Activated CD8-positive, alpha-beta memory T cell treated with anti-CD3 and anti-CD28 coated beads, Interleukin-2, amount 50 U/mL, for 24 hours (primary cell): ENCODE results near the gene FIGN.

ENCODE experiments used
- DNase-seq: peaks from one replicate; pipeline ENCODE4 v3.0.0-alpha.2; 2020; ENCODE audit errors: extremely low read depth

FIGN gene

DNA sequence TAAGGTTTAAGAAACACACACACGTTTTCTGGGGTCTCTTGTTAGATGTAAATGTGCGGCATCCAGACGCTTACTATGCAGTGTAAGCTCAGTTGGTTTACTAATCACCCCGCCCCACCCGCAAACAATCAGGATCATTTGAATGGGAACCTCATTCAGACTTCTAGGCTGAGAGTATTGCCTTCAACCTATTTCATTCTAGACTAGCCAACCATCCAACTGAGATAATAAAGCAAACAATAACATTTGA, 1.3 kb upstream of the FIGN start:
- DNase-seq = no peak

DNA sequence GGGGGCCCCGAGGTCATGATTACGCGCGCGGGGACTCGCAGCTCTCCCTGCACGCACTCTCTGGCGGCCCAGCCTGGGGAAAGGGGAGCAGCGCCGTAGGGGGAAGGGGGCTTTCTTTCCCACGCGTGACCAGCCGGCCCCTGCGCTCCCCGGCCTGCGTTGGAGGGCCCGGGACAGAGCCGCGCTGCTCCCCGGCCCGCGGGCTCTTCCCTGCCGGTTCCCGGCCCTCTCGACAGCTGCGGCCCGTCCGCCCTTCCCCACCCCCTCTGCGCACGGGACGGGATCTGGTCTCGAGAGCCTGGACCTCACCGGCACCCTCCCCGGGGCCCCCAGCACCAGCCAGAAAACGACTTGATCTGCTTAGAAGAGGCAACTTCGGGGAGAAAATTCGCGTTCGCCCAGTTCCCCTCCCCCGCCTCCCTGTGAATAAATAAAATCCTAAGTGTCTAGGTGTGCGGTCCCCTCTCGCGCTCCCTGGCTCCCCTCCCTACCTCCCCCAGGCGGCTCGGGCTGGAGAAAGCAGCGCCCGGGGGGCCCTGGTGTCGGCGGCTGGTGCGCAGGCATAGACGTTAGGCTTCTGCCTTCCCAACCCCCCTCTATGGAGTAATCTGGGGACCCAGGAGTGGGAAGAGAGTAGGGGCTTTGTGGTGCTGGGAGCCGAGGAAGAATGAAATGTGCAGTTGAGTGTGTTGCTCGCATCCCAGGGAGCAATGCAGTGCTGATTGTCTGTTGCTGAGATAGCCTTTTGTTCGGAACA, 803 bp upstream of the FIGN start:
- no peak for DNase-seq

DNA sequence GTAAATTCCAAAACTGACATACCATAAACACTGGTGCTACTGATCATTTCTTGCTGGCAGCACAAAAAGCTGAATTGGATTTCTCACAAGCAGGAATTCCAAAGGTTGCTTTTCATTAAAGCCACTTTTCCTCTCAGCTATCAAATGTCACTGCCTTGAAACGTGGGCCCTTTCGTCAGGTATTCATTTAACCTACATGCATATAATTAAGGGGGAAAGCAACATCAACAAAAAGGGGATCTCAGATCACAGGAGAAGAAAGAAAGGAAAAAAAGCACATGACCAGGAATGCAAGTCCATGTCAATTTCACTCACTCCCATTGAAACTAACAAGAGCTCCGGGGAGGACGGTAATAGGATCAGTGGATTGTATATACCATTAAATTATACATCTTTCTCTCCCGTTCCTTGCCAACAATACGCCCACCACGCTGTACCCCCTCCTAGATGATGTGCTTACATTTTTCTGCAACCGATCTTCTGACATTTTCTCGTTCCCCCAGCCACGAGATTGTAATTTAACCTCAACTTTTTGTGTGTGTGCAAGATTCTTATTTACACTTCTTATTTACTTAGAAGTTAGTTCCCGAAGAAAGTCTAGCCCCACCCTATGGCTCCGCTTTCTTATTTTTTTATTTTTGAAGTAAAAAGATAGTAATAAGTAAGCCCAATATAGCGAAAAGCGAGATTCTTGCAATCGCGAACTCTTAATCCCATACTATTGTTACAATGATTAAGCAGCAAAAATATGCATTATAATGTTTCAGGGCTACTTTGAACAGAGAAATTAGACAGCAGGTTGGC, 725 bp downstream of the FIGN start:
- DNase-seq = no peak

DNA sequence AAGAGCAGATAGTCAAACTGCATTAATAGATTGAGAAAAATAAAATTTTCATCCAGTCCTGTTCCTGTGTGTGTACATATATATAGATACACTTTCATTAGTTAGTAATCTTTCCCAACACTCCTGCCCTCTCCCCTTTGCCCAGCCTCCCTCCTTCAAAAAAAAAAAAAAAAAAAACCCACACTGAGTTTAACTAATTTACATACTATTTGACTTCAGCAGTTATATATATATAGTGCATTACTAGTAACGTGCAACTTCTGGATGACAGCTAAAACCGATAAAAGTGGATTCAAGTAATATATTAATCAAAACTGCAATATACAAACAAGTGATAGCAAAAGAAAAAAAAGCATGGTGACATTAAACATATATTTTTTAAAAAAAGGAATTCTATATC, 1.4 kb downstream of the FIGN start:
- no peak for DNase-seq

DNA sequence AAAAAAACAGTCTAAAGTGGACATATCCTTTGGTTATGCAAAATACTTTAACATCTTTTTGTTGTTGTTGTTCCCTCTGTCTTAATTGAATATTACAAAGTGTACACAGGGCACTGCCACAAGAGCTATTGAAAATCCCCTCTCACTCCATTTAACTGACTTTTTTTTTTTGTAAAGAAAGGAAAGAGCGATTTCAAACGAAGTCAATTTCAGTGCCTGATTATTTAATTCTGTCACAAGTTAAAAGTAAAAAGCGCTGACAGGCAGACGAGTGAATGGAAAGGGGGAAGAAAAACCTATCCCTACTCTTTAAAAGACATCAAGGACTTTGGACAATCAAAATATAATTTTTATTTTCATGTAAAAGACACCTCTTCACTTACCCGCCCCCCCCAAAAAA, 1.9 kb downstream of the FIGN start:
- DNase-seq = no peak

DNA sequence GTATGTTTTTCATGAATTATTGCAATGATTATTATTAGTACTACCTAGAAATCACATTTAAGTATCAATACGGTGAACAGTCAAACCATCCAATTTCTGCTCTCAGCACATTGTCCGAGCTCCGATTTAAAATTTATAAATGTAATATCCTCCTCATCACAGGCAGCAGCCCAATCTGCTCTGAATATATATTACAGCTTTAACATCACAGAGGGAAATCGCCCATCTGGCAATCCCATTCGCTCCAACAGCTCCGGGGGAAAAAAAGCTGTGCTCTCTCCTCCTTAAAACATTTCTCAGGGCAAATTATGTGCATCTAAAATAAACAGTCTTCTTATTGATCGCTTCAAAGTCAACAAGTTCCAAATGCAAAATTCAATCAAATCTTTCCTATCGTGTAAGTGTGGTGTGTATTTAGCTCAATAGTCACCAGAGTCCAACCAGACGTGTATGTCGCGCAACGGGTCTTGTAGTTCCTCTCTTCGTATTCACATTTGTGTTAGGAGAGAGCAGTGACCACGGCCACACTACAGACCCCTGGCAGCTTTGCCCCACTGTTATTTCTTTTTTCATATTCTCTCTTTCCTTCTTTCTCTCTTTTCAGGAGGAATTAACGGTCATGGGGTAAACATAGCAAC, 2.4 kb downstream of the FIGN start:
- DNase-seq = no peak

DNA sequence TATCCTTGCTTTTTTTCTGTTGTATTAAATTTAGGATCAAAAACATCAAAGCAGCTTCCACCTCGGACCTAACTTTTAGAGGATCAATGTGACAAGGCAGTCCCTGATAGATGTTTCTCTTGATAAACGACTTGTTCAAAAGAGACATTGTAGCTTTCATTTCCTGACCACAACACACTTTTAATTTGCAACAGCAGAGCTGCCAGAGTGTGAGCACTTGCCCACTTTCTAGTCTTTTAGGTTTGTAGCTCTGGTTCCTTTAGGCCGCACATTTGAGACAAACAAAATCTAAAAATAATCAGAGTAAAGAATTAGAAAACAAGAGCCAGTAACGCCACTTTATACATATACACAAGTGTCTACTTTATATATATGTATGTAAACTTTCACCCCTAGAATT, 3.1 kb downstream of the FIGN start:
- no peak for DNase-seq

DNA sequence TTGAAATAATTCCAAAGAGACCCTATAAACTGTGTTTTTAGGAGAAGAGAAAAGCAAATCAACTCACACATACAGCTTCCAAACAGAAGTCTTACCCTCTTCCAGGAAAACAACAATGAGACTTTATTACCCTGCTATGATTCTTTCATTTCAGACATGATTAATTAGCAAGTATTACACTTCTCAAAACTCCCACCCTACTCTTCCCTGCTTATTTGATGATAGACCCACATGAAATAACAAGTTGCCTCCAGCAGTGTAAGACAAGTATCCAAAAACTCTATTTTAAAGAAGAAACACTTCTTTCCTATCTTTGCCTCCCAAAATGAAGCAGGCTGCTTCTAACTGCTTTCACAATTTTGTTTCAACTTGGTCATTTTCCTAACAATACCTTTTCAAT, 4.1 kb downstream of the FIGN start:
- DNase-seq = no peak

DNA sequence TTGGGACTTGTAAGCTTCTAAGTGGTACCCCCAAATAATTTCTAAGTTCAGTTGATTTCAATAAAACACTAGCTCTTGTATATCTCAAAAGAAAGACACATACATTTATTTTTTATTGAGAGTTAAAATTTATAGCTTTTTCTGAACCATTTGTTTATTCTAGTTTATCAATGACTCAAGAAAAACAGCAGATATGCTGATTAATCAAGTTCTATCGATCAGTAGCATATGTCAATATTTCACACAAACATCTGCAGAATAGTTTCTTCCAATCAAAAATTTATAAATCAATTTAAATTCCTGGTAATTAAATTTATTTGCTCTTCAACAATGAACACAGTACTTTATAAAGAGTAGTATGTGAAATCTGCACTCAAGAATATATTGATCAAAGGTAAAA, 5.3 kb downstream of the FIGN start:
- no peak for DNase-seq

DNA sequence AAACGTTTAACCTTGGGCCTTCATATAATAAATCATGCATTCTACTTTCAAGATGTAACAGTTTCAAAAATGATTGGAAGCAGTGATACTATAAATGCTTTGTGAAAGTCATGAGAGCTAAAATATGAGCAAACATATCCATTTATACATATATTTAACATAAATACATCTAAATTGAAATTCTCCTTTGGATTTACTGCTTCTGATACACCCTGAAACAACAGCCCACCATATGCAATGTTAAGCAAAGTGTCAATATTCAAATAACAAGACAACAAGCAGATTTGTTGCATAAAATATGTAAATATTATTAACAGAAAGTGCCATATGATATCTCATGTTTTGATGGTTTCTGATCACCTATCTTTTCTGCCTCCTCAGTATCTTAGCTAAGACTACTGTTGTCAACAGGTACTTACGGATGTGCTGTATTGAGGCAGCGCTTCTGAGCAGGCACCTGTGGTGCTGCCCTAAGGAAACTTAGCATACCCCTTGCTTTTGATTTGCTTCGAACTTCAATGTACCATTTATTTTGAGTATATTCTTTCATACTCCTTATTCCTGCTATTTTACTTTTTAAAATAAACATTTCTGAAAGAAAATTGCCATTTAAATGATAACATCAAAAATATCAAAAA, 6.1 kb downstream of the FIGN start:
- DNase-seq = no peak

DNA sequence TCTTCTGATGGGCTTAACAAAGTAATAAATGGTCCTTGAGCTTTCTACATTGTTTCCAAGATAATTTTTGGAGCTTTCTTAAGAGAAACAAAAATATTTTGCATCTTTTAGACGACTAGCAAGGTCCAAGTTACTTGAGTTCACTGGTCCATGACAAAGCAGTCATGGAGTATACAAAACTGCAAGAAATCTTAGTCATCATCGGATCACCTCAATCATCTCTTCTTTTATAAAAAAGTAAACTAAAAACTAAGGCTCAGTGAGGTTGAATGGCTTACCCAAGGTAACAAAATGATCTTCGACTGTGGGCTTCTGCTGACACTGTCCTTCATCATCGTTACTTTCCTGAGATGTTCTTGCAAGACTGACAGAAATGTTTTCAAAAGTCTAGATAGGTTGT, 11.9 kb downstream of the FIGN start:
- no peak for DNase-seq

DNA sequence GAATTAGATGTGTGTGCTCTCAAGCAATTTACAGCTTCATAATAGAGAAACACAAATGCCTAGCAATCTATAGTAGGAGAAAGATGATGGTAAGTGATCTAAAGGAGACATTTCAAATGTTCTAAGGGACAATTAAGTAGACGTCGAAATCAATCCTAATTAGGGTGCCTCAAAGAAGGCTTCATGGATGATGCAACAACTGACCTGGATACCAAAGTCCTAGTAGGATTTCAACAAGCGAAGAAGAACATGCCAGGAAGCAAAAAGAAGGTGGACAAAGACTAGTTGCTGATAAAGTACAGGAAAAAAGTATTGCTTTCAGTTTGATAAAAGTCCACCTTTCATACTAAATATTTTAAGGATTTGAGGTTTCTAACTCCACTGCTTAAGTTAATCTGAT, 12.5 kb downstream of the FIGN start:
- DNase-seq = no peak

DNA sequence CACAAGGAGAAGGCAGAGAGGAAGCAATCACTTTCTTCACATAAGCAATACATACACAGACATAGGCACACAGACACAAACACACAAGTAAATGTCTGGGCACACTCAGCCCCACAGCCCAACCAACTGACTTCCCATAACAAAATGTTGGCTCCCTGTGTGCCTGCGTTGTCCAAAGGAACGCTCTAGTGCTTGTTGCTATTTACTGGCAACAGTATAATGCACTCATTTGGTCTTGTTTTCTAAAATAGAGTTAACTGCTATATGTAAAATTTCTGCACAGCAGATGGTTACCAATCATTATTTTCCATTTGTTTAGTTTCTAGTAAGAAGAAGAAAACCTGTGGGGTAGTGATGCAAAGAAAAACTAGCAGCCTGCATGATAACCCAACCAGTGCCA, 16.5 kb downstream of the FIGN start:
- DNase-seq = no peak

DNA sequence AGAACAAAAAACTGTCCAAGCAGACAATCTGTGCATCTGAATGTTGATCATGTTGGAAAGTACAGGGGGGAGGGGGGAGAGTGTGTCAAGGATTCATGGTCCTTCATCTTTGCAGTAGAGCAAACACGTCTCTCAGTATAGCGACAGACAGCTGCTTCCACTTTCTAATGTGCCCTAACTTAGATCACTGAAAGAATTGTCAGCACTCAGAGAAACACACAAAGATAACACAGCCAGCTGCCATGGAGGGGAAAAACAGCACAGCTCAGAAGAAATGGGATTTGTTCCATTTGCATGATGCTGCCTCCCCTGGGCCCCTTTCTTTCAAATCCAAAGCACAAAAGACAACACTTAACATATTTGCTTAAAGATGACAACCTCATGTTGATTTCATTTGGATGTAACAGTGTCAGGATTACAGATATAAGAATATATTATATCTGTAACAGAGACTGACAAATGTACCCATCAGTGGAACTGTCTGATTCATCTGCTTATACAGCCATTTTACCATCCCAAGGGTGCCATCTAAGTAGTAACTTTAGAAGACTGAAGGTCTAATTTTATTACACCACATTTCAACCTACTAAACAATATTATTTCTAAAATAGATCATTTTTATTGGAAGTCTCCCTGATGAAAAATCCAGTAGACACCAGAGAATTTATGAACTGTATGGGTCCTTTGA, 17.7 kb downstream of the FIGN start:
- DNase-seq = no peak

DNA sequence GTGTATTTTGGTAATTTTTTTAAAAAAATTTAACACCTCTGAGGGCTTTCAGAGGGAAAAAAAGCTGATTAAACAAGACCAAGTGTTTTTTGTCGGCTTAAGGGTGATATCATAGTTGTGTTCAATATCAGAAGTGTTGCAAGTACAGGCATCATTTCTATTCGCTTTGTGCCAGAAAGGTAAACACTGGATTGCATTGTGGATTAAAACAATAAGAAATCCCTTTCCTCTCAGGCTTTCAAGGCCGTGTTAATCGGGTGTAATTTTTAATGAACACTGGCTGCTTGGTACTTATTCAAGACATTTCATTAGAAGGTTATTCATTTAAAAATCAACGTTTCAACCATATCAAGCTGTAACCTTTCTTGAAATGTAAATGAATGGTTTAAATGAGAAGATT, 18.3 kb downstream of the FIGN start:
- DNase-seq = no peak

DNA sequence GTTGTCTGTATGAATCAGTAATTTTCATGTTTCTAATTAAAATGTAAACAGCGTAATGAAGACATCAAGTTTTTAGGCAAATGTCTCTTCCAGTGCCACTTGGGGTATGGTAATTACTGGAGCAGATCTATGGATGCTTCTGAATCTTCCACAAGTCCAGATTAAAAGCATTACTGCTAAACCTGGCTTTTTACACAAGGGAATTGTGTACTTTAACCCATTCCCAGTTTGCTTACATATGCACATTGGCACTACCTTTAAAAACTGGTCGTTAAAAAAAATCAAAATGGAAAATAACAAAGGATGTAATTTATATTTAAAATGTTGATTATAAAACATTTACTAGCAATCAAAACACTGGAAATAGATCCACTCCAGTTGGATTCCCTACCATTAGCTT, 19.7 kb downstream of the FIGN start:
- no peak for DNase-seq

DNA sequence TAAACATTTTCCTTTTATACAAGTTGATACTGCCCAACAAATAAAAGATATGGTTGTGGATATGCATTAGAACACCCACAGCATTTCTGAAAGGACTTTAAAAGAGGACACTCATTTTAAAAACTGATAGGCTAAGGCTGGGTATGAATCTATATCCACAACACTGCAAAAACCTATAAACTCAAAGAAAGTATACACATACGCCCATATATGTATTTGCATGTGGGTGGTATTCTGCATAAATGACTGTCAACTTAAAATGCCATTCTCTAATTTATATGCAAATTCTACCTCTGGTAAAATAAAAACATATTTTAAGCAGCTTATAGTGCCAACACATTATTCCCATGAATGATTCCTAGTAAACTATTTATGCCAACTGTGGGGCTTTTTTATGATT, 20.1 kb downstream of the FIGN start:
- no peak for DNase-seq

DNA sequence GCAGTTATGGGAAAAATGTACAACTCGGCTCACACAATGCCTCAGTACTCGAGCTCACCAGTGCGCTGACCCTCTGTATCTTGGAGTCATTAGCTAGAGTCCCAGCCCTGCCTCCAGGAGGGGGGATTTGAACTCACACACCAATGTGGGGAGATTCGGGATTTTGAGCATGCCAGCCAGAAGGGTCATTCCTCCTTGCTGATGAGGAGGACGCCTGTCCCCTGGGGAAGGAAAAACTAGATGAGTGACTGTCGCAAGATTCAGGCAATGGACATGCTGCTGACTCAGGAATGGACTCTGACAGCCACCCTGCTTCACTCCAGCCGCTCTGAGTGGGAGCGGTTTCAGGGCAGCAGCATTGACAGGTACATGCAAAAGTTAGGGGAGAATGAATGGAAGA, 20.6 kb downstream of the FIGN start:
- no peak for DNase-seq

DNA sequence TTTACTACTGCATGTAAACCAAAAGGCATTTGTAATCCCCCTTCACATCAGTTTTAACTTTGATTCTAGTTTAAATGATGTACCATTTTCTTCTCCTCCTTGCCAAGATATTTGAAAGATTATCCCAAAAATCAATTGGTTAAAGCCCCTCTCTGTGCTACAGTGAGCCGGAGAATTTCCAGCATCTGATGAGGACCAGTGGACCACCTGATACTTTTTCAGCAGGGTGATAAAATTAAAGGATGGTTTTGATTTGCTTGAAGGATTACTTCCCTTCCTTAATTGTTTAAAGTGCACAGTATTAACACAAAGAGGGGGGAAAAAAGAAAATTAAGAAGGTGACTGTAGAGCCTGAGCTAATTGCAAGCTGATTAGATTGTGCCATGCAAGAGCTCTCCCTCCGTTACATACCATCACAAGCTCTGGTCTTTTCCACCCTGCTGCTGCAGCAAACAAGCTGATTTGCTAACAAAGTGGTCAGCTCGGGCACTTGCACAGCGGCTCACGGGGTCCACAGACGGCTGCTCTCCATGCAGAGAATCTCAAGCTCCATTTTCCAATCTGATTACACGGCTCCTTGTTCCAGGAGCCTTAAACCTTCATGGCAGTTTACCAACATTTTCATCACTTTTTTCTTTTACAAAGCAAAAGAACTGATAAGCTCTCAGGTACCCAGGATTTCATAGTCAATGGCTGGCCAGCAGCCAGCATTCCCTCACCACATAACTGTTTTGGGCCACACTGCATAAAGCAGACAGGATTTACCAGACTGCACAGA, 22.1 kb downstream of the FIGN start:
- no peak for DNase-seq

DNA sequence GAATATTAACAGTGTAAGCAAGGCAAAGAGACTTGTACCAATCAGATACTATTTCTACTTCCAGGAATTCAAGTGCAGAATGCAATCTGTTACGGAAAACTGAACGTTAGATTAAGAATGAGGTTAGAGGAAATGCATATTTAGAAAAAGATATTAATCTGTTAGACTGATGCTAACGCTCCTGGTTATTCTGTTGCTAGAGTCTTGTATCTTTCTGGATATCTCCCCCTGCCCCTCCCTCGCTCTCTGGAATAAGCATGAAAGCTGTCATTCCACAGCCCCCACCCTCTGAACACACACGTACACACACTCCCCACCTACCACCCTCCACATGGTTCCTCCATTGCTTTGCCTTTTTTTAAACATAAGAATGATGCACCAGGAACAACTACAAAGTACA, 24.1 kb downstream of the FIGN start:
- DNase-seq = no peak

DNA sequence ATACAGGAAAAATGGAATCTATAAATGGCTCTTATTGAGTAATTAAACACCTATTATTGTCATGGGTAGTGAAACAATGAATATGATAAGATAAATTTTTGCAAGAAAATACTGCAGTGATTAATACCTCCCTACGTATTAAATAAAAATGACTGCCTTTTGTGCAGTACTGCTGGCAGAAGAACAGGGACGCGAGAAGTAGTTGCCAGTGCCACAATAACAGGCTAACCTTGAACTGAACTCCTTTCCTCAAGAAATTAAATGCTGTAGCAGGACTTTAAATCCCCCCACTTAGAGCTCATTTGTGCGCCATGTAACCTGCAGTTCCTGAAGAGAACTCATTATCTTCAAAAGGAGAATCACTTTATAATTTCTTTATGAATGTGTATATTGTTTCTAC, 24.6 kb downstream of the FIGN start:
- no peak for DNase-seq

DNA sequence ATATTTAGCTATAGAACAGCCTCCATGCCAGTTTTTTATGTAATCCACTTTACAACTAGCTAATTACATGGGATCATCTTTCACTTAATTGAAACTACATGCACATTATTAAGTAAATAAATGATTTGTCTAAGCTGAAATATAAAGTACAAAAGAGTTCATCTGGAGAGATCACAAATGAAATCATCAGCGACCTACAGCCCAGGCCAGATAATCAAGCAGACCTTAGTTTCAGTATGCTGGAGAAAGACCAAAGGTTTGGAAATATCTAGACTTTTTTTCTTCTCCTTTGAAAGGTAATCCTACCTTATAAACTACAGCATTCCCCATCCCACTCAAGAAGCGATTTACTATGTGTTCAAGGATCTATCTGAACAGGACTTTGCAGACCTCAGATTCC, 26.5 kb downstream of the FIGN start:
- no peak for DNase-seq
